OCI-LY7 (cell line): Measurements from ENCODE around the gene ANKRD2. TPM values are rescaled to one million over a fixed set of nuclear protein-coding genes. Genes with fewer than 3 reads are reported as not detected.
"Not testable (repeated sequence)": the region's sequence is repeated elsewhere in the genome, so short reads cannot be mapped to it uniquely, and the experiment has no call there.

ENCODE experiments used
- BruUV-seq: library from RNA; stranded (reverse); fragments of 400-500 nt; replicated peaks from 2 replicates; lab custom pipeline; 2021; lab: Mats Ljungman, UMichigan
- CTCF ChIA-PET: fragments of 300-600 bp; sonication (Branson Sonifier 250); formaldehyde crosslinking; loops from one replicate; lab custom pipeline; 2022; ENCODE audit warnings: antibody characterized with exemption; ENCODE audit not compliant: unreplicated experiment; lab: Charles Lee
- POLR2A ChIA-PET: fragments of 300-600 bp; sonication (Branson Sonifier 250); formaldehyde crosslinking; loops from one replicate; lab custom pipeline; 2022; ENCODE audit warnings: antibody characterized with exemption; lab: Charles Lee
- DNase-seq: peaks from one replicate; pipeline ENCODE4 v3.0.0-alpha.2; 2015; ENCODE audit warnings: low spot score
- H2AFZ ChIP-seq: fragments of 200-600 bp; sonication (generic), shearing (Covaris generic); 2 replicates; pipeline ENCODE4 v1.6.1; 2014; ENCODE audit warnings: mild to moderate bottlenecking, antibody characterized with exemption, low read length, moderate library complexity
- H3K27ac ChIP-seq: fragments of 200-600 bp; sonication (generic); 2 replicates; pipeline ENCODE4 v1.5.1; 2014; ENCODE audit warnings: mixed run types, low read depth, mild to moderate bottlenecking, moderate library complexity, low read length, inconsistent platforms; ENCODE audit not compliant: poor library complexity, severe bottlenecking
- H3K36me3 ChIP-seq: fragments of 200-600 bp; sonication (generic); 2 replicates; pipeline ENCODE4 v1.6.1; 2014; ENCODE audit warnings: mild to moderate bottlenecking, antibody characterized with exemption, low read length, moderate library complexity, mixed read lengths; ENCODE audit not compliant: insufficient read depth
- H3K4me1 ChIP-seq: fragments of 200-600 bp; sonication (generic); 2 replicates; pipeline ENCODE4 v1.5.1; 2014; ENCODE audit warnings: mild to moderate bottlenecking, low read length; ENCODE audit not compliant: insufficient read depth, poor library complexity, severe bottlenecking
- H3K4me2 ChIP-seq: fragments of 200-600 bp; sonication (generic); 2 replicates; pipeline ENCODE4 v1.6.1; 2014; ENCODE audit warnings: mild to moderate bottlenecking, low read length
- H3K4me3 ChIP-seq: fragments of 200-600 bp; sonication (generic); 2 replicates; pipeline ENCODE4 v1.5.1; 2014; ENCODE audit warnings: mild to moderate bottlenecking, low read depth, low read length; ENCODE audit not compliant: poor library complexity, severe bottlenecking
- H3K79me2 ChIP-seq: fragments of 200-600 bp; sonication (generic); 2 replicates; pipeline ENCODE4 v1.6.1; 2016; ENCODE audit warnings: low read depth, mild to moderate bottlenecking, low read length, moderate library complexity, mixed read lengths; ENCODE audit not compliant: insufficient read depth
- H3K9me2 ChIP-seq: fragments of 200-600 bp; sonication (generic); 2 replicates; pipeline ENCODE4 v1.6.1; 2016; ENCODE audit warnings: mild to moderate bottlenecking, low read length, mixed read lengths; ENCODE audit not compliant: insufficient read depth
- H3K9me3 ChIP-seq: fragments of 200-600 bp; sonication (generic); 2 replicates; pipeline ENCODE4 v1.6.1; 2014; ENCODE audit warnings: mild to moderate bottlenecking, mixed run types, low read length, mixed read lengths
- H4K20me1 ChIP-seq: fragments of 200-600 bp; sonication (generic); 2 replicates; pipeline ENCODE4 v1.6.1; 2014; ENCODE audit warnings: mild to moderate bottlenecking, antibody characterized with exemption, low read length, moderate library complexity, mixed read lengths; ENCODE audit not compliant: insufficient read depth
- CTCF ChIP-seq: fragments of 200-600 bp; sonication (generic); conservative IDR thresholded peaks from 2 replicates; pipeline ENCODE4 v1.5.1; 2014; ENCODE audit warnings: mild to moderate bottlenecking, antibody characterized with exemption, low read length, moderate library complexity, mixed read lengths
- EZH2phosphoT487 ChIP-seq: fragments of 200-600 bp; sonication (generic); IDR thresholded peaks from 2 replicates; pipeline ENCODE4 v1.6.1; 2018; ENCODE audit warnings: low read depth, borderline replicate concordance, mild to moderate bottlenecking, mixed run types, antibody characterized with exemption, low read length, moderate library complexity, mixed read lengths
- intact Hi-C: fragments of 100-400 bp; cut with micrococcal nuclease; formaldehyde crosslinking; loops from one replicate; pipeline ENCODE4 v1.10.0; 2022; ENCODE audit not compliant: unreplicated experiment
- total RNA-seq, 2 experiments: library from RNA; depleted of rRNA in 1 of 2; stranded (reverse); fragments of >200 nt in 1 of 2; shearing (Covaris generic) in 1 of 2; gene quantifications; 2 replicates each; pipeline ENCODE4 v1.2.3, GENCODE V29; 2014 to 2022

ANKRD2 gene
- total RNA-seq, 2 experiments from 2014 or later, result not detected

- POLR2A ChIA-PET, H2AFZ ChIP-seq, H4K20me1 ChIP-seq, H3K79me2 ChIP-seq, BruUV-seq, H3K4me3 ChIP-seq, H3K9me2 ChIP-seq, H3K9me3 ChIP-seq, H3K4me1 ChIP-seq, H3K36me3 ChIP-seq, H3K4me2 ChIP-seq, CTCF ChIA-PET, intact Hi-C loops, H3K27ac ChIP-seq, DNase-seq: not testable (repeated sequence)
Measured at GRCh38 chr10:97562329-97562728, 10.2 kb upstream of the ANKRD2 start.

GRCh38 chr10:97563337-97563736 lies 9.2 kb upstream of the ANKRD2 start:
- Histone ChIP-seq H3K4me1 (no peaks in the 10 kb centered on the region), H3K36me3 (no peaks in the 10 kb centered on the region), H3K4me2 (no peak overlapping the region), H4K20me1 (no peaks in the 10 kb centered on the region), H2AFZ (no peak overlapping the region), H3K9me2 (no peaks in the 10 kb centered on the region), H3K4me3 (no peak overlapping the region), H3K27ac (no peak overlapping the region), H3K9me3 (0 out of 2 replicates have a peak, but pooled peaks cover 4% of the 10 kb centered on the region), H3K79me2 (no peaks in the 10 kb centered on the region)
- DNase-seq, result no peak
- no peak for TF ChIP-seq EZH2phosphoT487
- no peak for TF ChIP-seq CTCF
- BruUV-seq, result no TSS peak
- ChIA-PET POLR2A (no interaction called here), CTCF (no interaction called here)
- intact Hi-C loops, result no loop called here

- 0 out of 2 replicates have a peak, but pooled peaks cover 4% of the 10 kb centered on the region for H3K9me3 ChIP-seq
- ChIA-PET CTCF (no interaction called here), POLR2A (no interaction called here)
- no peaks in the 10 kb centered on the region for H3K79me2 ChIP-seq
- BruUV-seq, result no TSS peak
- no peaks in the 10 kb centered on the region for H4K20me1 ChIP-seq
- no peak for TF ChIP-seq EZH2phosphoT487
- TF ChIP-seq CTCF, result no peak
- H3K4me1 ChIP-seq, result no peaks in the 10 kb centered on the region
- H3K27ac ChIP-seq, result no peak overlapping the region
- no peak overlapping the region for H2AFZ ChIP-seq
- intact Hi-C loops, result no loop called here
- H3K36me3 ChIP-seq, result no peaks in the 10 kb centered on the region
- no peak overlapping the region for H3K4me2 ChIP-seq
- DNase-seq, result no peak
- H3K4me3 ChIP-seq, result no peak overlapping the region
- no peaks in the 10 kb centered on the region for H3K9me2 ChIP-seq
Measured at GRCh38 chr10:97564776-97565175, 7.8 kb upstream of the ANKRD2 start.
